Measurements from ENCODE around the gene CYP2W1.
"Not testable (repeated sequence)": the region's sequence is repeated elsewhere in the genome, so short reads cannot be mapped to it uniquely, and the experiment has no call there.

Gene CYP2W1

DNA sequence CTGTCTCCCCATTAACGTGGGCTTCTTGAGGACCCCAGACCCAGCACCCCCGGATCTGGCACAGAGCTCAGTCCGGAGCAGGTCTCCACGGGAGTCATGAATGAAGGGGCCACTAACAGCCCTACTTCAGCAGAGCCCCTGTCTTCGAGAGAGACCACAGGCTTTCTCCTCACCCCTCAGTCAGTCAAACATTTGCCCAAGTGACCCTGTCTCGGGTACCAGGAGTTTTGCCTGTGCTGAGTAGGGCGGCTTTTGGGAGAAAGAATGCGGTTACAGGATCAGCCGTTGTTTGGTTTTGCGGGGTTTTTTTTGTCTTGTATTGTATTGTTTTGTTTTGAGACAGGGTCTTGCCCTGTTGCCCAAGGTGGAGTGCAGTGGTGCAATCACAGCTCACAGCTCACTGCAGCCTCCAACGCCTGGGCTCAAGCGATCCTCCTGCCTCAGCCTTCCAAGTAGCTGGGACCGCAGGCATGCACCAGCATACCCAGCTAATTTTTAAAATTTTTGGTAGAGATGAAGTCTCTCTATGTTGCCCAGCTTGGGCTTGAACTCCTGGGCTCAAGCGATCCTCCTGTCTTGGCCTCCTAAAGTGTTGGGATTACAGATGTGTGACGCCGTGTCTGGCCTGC lies 45.0 kb upstream of the CYP2W1 start:
- Mint-ChIP-seq H3K9me3 (peaks cover 25% of the 10 kb centered on the region), H3K27ac (no peak overlapping the region), H3K4me1 (peaks cover 5% of the 10 kb centered on the region), H3K27me3 (ENCODE audit: low read depth, poor library complexity) (peaks cover 38% of the 10 kb centered on the region), H3K4me3 (no peak overlapping the region), H3K36me3 (ENCODE audit: low read depth) (peaks cover 11% of the 10 kb centered on the region)
- TF ChIP-seq, protein P1, sequence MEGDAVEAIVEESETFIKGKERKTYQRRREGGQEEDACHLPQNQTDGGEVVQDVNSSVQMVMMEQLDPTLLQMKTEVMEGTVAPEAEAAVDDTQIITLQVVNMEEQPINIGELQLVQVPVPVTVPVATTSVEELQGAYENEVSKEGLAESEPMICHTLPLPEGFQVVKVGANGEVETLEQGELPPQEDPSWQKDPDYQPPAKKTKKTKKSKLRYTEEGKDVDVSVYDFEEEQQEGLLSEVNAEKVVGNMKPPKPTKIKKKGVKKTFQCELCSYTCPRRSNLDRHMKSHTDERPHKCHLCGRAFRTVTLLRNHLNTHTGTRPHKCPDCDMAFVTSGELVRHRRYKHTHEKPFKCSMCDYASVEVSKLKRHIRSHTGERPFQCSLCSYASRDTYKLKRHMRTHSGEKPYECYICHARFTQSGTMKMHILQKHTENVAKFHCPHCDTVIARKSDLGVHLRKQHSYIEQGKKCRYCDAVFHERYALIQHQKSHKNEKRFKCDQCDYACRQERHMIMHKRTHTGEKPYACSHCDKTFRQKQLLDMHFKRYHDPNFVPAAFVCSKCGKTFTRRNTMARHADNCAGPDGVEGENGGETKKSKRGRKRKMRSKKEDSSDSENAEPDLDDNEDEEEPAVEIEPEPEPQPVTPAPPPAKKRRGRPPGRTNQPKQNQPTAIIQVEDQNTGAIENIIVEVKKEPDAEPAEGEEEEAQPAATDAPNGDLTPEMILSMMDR (IDR thresholded peaks at IDR 0.05): no peak
- DNase-seq: no peak

DNA sequence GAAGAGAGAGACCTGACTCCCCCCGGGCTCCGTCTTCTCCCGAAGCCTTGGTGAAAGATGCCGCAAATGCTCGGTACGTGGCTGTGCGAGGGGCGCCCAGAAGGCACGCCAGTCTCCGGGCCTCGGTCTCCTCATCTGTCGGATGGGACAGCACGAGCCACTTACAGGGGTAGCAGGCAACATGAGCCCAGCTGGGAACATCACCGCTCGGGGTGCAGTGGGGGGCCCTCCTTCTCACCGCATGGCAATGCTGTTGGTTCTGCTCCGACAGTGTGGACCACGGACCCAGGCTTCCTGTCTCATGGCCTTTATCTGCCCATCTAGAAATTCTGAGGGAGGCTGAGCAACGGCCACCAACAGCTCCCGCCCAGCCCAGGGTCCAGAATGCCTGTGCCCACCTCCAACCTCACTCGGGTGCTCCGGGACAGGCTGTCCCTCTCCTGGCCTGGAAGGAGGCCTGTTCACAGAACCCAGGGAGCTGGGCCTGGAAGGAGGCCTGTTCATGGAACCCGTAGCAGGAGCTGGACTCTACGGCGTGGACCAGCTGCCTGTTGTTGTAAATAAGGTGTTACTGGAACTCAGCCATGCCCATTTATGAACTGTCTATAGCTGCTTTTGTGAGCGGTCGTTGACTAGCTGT lies 44.3 kb upstream of the CYP2W1 start:
- TF ChIP-seq, protein P1 (IDR thresholded peaks at IDR 0.05): no peak
- peaks cover 25% of the 10 kb centered on the region for H3K9me3 Mint-ChIP-seq
- H3K27me3 Mint-ChIP-seq (ENCODE audit: low read depth, poor library complexity): peaks cover 40% of the 10 kb centered on the region
- H3K36me3 Mint-ChIP-seq (ENCODE audit: low read depth): peaks cover 11% of the 10 kb centered on the region
- H3K4me3 Mint-ChIP-seq: no peak overlapping the region
- DNase-seq: no peak
- H3K27ac Mint-ChIP-seq: no peak overlapping the region
- H3K4me1 Mint-ChIP-seq: peaks cover 5% of the 10 kb centered on the region

DNA sequence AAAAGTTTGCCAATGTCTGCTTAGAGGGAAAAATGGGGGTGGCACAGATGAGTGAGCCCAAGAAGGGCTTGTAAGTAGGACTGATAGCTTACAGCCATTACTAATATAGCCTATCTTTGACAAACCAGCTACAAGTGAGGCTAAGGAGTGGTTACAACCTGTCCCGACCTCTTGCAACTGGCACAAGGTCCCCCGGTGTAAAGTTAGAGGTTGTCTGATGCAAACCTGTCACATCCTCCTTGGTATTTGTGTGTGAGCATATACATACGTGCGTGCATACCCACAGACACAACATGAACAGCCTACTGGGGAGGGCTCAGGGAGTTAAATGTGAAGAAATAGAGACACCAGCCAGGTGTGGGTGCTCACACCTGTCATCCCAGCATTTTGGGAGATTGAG lies 43.1 kb upstream of the CYP2W1 start:
- TF ChIP-seq, protein P1 (IDR thresholded peaks at IDR 0.05): no peak
- peaks cover 8% of the 10 kb centered on the region for H3K4me1 Mint-ChIP-seq
- no peak for DNase-seq
- no peak overlapping the region for H3K27ac Mint-ChIP-seq
- H3K9me3 Mint-ChIP-seq: peaks cover 25% of the 10 kb centered on the region
- no peak overlapping the region for H3K4me3 Mint-ChIP-seq
- peaks cover 11% of the 10 kb centered on the region for H3K36me3 Mint-ChIP-seq (ENCODE audit: low read depth)
- peaks cover 52% of the 10 kb centered on the region for H3K27me3 Mint-ChIP-seq (ENCODE audit: low read depth, poor library complexity)

DNA sequence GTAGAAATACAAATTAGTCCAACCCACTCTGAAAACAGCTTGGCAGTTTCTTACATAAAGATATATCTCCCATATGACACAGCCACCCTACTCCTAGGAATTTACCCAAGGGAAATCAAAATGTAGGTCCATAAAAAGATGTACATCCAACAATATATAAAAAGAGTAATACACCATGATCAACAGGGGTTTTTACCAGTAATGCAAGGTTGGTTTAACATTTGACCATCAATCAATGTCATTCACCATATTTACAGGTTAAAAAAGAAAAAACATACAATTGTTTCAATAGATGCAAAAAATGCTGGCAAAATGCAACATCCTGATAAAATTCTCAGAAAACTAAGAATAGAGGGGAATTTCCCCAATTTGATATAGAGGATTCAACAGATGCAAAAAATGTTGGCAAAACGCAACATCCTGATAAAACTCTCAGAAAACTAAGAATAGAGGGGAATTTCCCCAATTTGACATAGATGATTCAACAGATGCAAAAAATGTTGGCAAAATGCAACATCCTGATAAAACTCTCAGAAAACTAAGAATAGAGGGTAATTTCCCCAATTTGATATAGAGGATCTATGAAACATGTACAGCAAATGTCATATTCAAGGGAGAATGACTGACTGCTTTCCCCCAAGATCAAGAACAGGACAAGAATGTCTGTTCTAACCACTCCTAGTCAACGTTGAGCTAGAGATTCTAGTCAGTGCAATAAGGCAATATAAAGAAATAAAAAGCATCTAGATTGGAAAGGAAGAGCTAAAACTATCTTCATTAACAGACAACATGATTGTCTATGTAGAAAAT lies 42.2 kb upstream of the CYP2W1 start:
- Mint-ChIP-seq H3K36me3 (ENCODE audit: low read depth) (peaks cover 11% of the 10 kb centered on the region), H3K27me3 (ENCODE audit: low read depth, poor library complexity) (peaks cover 54% of the 10 kb centered on the region), H3K9me3 (peaks cover 25% of the 10 kb centered on the region), H3K4me3 (no peak overlapping the region), H3K27ac (no peak overlapping the region), H3K4me1 (peaks cover 11% of the 10 kb centered on the region)
- TF ChIP-seq, protein P1 (IDR thresholded peaks at IDR 0.05): no peak
- no peak for DNase-seq

DNA sequence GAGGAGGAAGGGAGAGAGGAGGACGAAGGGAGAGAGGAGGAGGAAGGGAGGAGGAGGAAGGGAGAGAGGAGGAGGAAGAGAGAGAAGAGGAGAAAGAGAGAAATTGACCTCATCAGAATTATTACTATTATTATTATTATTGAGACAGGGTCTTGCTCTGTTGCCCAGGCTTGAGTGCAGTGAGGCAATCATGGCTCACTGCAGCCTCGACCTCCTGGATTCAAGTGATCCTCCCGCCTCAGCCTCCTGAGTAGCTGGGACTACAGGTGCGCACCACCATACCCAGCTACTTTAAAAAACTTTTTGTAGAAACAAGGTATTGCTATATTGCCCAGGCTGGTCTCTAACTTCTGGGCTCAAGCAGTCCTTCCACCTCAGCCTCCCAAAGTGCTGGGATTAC lies 39.2 kb upstream of the CYP2W1 start:
- not testable (repeated sequence) for H3K4me3 Mint-ChIP-seq, H3K4me1 Mint-ChIP-seq, H3K27ac Mint-ChIP-seq, DNase-seq
- Mint-ChIP-seq H3K36me3 (ENCODE audit: low read depth) (peaks cover 11% of the 10 kb centered on the region), H3K27me3 (ENCODE audit: low read depth, poor library complexity) (peaks cover 55% of the 10 kb centered on the region), H3K9me3 (peaks cover 25% of the 10 kb centered on the region)

DNA sequence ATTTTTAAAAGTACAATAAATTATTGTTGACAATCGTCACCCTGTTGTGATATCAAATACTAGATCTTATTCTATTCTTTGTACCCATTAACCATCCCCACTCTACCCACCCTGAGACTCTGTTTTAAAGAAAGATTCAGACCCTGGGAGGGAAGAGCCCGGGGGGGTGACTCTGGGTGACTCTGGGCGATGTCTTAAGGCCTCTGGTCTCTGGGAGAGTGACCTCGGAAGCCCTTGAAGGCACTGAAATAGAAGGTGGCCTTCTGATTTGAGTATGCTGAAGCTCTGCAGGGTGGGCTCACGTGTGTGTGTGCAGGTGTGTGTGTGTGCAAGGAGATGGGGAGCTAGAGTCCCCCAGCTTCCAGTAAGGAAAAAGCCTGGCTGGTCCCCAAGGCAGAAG lies 38.2 kb upstream of the CYP2W1 start:
- H3K27me3 Mint-ChIP-seq (ENCODE audit: low read depth, poor library complexity): peaks cover 55% of the 10 kb centered on the region
- H3K36me3 Mint-ChIP-seq (ENCODE audit: low read depth): peaks cover 11% of the 10 kb centered on the region
- H3K9me3 Mint-ChIP-seq: peaks cover 24% of the 10 kb centered on the region
- H3K27ac Mint-ChIP-seq: no peak overlapping the region
- DNase-seq: no peak
- H3K4me1 Mint-ChIP-seq: peaks cover 6% of the 10 kb centered on the region
- TF ChIP-seq, protein P1 (IDR thresholded peaks at IDR 0.05): no peak
- H3K4me3 Mint-ChIP-seq: no peak overlapping the region
